ENCODE data around the gene ZNF92. TPM values are rescaled to one million over a fixed set of nuclear protein-coding genes. Genes with fewer than 3 reads are reported as not detected.

Gene ZNF92
- total RNA-seq, 2 experiments from 2014 or later, result 31.2 to 32.1 TPM

DNA sequence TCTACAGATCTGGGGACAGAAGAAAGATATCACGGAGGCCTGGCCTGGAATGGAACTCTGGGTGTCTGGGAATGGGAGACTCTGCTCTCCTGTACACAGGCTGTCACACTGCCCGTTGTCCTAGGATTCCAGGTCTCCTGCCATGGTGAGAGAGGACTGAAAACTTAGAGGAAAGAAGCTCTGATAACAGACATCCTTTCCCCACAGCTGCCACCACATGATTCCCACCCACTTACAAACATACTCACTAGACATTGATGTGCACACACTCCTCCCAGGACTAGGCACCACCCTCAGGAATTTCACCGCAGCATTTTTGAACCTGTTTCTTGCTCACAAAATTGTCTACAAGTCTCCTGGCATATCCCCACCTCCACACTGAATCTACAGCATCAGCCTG lies 5.7 kb downstream of the ZNF92 start:
- ChIA-PET POLR2A (interaction anchor here (0.7 kb wide), 1 partner anchor 9 kb away, joined by 3 read pairs; no protein-coding TSS in a partner anchor), CTCF (ENCODE audit: unreplicated experiment) (no interaction called here)
- Histone ChIP-seq H3K9me3 (ENCODE audit: low read length) (no peaks in the 10 kb centered on the region; the same call in 1 of the 2 replicates), H3K36me3 (ENCODE audit: insufficient read depth, low read length) (peaks cover 94% of the 10 kb centered on the region), H3K27ac (ENCODE audit: low read depth, low read length, poor library complexity, severe bottlenecking) (no peak overlapping the region), H3K4me1 (ENCODE audit: insufficient read depth, low read length, poor library complexity, severe bottlenecking) (peaks cover 75% of the 10 kb centered on the region), H3K9me2 (ENCODE audit: insufficient read depth, low read length) (no peaks in the 10 kb centered on the region), H3K4me3 (ENCODE audit: low read depth, low read length, poor library complexity, severe bottlenecking) (no peak overlapping the region), H4K20me1 (ENCODE audit: insufficient read depth, low read length) (peaks cover 59% of the 10 kb centered on the region), H2AFZ (ENCODE audit: low read length) (no peak overlapping the region), H3K4me2 (ENCODE audit: low read length) (peak overlapping the region; percentile 43), H3K79me2 (ENCODE audit: insufficient read depth, low read depth, low read length) (peaks cover 100% of the 10 kb centered on the region)
- BruUV-seq (replicated peaks), result no TSS peak
- TF ChIP-seq EZH2phosphoT487 (IDR thresholded peaks at IDR 0.05; ENCODE audit: borderline replicate concordance, low read depth, low read length), result no peak
- TF ChIP-seq, protein P1, sequence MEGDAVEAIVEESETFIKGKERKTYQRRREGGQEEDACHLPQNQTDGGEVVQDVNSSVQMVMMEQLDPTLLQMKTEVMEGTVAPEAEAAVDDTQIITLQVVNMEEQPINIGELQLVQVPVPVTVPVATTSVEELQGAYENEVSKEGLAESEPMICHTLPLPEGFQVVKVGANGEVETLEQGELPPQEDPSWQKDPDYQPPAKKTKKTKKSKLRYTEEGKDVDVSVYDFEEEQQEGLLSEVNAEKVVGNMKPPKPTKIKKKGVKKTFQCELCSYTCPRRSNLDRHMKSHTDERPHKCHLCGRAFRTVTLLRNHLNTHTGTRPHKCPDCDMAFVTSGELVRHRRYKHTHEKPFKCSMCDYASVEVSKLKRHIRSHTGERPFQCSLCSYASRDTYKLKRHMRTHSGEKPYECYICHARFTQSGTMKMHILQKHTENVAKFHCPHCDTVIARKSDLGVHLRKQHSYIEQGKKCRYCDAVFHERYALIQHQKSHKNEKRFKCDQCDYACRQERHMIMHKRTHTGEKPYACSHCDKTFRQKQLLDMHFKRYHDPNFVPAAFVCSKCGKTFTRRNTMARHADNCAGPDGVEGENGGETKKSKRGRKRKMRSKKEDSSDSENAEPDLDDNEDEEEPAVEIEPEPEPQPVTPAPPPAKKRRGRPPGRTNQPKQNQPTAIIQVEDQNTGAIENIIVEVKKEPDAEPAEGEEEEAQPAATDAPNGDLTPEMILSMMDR (conservative IDR thresholded peaks at IDR 0.05; ENCODE audit: low read length), result no peak
- intact Hi-C loops (cut with micrococcal nuclease; ENCODE audit: unreplicated experiment), result loop anchor here (10.0 kb wide), 1 partner anchor 125 kb away; no protein-coding TSS in a partner anchor
- DNase-seq (ENCODE audit: low spot score), result no peak

DNA sequence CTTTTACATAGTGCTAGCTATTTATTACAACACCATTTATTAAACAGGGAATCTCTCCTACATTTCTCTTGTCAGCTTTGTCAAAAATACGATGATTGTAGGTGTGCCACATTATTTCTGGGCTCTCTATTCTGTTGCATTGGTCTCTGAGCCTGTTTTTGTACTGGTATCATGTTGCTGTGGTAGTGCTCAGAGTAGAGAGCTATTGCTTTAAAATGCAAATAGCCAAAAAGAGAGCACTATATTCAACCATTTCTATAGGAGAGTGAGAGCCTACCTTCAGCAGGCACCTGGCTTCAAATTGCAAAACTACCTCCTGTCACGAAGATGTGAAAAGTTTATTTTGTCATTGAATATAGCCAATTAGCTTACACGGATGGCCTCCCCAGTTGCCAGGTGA lies 8.1 kb downstream of the ZNF92 start:
- no peak for TF ChIP-seq EZH2phosphoT487 (IDR thresholded peaks at IDR 0.05; ENCODE audit: borderline replicate concordance, low read depth, low read length)
- TF ChIP-seq, protein P1 (conservative IDR thresholded peaks at IDR 0.05; ENCODE audit: low read length), result no peak
- H3K9me3 ChIP-seq (ENCODE audit: low read length), result no peaks in the 10 kb centered on the region
- H4K20me1 ChIP-seq (ENCODE audit: insufficient read depth, low read length), result peaks cover 55% of the 10 kb centered on the region
- H3K9me2 ChIP-seq (ENCODE audit: insufficient read depth, low read length), result no peaks in the 10 kb centered on the region
- BruUV-seq (replicated peaks), result no TSS peak
- POLR2A ChIA-PET, result interaction anchor here (0.7 to 1.2 kb wide), 3 partner anchors 8 to 31 kb away, joined by 3 read pairs; partner anchors contain the start of gene ZNF92
- H3K4me3 ChIP-seq (ENCODE audit: low read depth, low read length, poor library complexity, severe bottlenecking), result peak overlapping the region; percentile 33
- H3K36me3 ChIP-seq (ENCODE audit: insufficient read depth, low read length), result peaks cover 88% of the 10 kb centered on the region
- no peak overlapping the region for H2AFZ ChIP-seq (ENCODE audit: low read length)
- peak overlapping the region; percentile 33 for H3K27ac ChIP-seq (ENCODE audit: low read depth, low read length, poor library complexity, severe bottlenecking)
- H3K79me2 ChIP-seq (ENCODE audit: insufficient read depth, low read depth, low read length), result peaks cover 100% of the 10 kb centered on the region
- CTCF ChIA-PET (ENCODE audit: unreplicated experiment), result no interaction called here
- H3K4me1 ChIP-seq (ENCODE audit: insufficient read depth, low read length, poor library complexity, severe bottlenecking), result peaks cover 70% of the 10 kb centered on the region
- intact Hi-C loops (cut with micrococcal nuclease; ENCODE audit: unreplicated experiment), result no loop called here
- DNase-seq (ENCODE audit: low spot score), result peak; percentile 18
- peak overlapping the region; percentile 56 for H3K4me2 ChIP-seq (ENCODE audit: low read length)

DNA sequence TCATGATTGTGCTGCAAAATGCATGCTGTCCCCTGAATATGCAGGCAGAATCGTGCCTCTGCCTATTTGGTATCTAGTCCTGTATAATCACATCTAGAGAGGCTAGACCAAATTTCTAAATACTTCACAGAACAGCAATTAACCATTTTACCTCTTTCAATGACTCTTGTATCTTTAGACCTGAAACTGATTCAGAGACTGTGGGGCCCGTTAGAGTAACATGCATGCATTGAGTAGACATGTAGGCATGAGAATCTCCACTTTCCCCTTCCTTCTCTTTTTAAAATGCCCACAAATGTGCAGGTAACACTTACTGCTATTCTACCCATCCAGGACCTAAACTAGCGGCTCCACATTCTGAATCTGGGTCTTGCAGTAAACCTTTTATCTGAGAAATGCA lies 8.8 kb downstream of the ZNF92 start:
- ChIA-PET CTCF (ENCODE audit: unreplicated experiment) (no interaction called here), POLR2A (interaction anchor here (1.2 to 3.7 kb wide), 3 partner anchors 8 to 39 kb away, joined by 3 to 28 read pairs (median 3); partner anchors contain the start of gene ZNF92)
- intact Hi-C loops (cut with micrococcal nuclease; ENCODE audit: unreplicated experiment), result no loop called here
- Histone ChIP-seq H3K4me3 (ENCODE audit: low read depth, low read length, poor library complexity, severe bottlenecking) (peak overlapping the region; percentile 33), H3K36me3 (ENCODE audit: insufficient read depth, low read length) (peaks cover 86% of the 10 kb centered on the region), H4K20me1 (ENCODE audit: insufficient read depth, low read length) (peaks cover 54% of the 10 kb centered on the region), H3K4me1 (ENCODE audit: insufficient read depth, low read length, poor library complexity, severe bottlenecking) (peaks cover 76% of the 10 kb centered on the region), H3K79me2 (ENCODE audit: insufficient read depth, low read depth, low read length) (peaks cover 100% of the 10 kb centered on the region), H3K4me2 (ENCODE audit: low read length) (peak overlapping the region; percentile 56), H3K9me3 (ENCODE audit: low read length) (no peaks in the 10 kb centered on the region), H2AFZ (ENCODE audit: low read length) (no peak overlapping the region), H3K9me2 (ENCODE audit: insufficient read depth, low read length) (no peaks in the 10 kb centered on the region), H3K27ac (ENCODE audit: low read depth, low read length, poor library complexity, severe bottlenecking) (peak overlapping the region; percentile 33)
- TF ChIP-seq EZH2phosphoT487 (IDR thresholded peaks at IDR 0.05; ENCODE audit: borderline replicate concordance, low read depth, low read length), result no peak
- TF ChIP-seq, protein P1 (conservative IDR thresholded peaks at IDR 0.05; ENCODE audit: low read length), result no peak
- peak; percentile 16 for DNase-seq (ENCODE audit: low spot score)
- BruUV-seq (replicated peaks), result no TSS peak

Measured in OCI-LY7 (cell line).